Measurements from ENCODE around the gene NANOS1. TPM values are rescaled to one million over a fixed set of nuclear protein-coding genes. Genes with fewer than 3 reads are reported as not detected.
"Not testable (repeated sequence)": the region's sequence is repeated elsewhere in the genome, so short reads cannot be mapped to it uniquely, and the experiment has no call there.

The NANOS1 gene
- total RNA-seq, 1 experiment from 2014 or later, result 4.6 TPM

- intact Hi-C loops (cut with micrococcal nuclease; ENCODE audit: unreplicated experiment), result loop anchor here (10.0 kb wide), 2 partner anchors 111 to 191 kb away; no protein-coding TSS in a partner anchor
- Mint-ChIP-seq H3K27ac (ENCODE audit: unreplicated experiment) (no peak overlapping the region), H3K4me1 (ENCODE audit: low read depth, unreplicated experiment) (peaks cover 40% of the 10 kb centered on the region), H3K9me3 (ENCODE audit: low read depth, unreplicated experiment) (no peaks in the 10 kb centered on the region), H3K4me3 (ENCODE audit: low read depth, unreplicated experiment) (no peak overlapping the region), H3K36me3 (ENCODE audit: insufficient read depth, unreplicated experiment) (peaks cover 17% of the 10 kb centered on the region), H3K27me3 (ENCODE audit: unreplicated experiment) (no peaks in the 10 kb centered on the region)
- CTCF ChIA-PET, result interaction anchor here (1.0 kb wide), 1 partner anchor 19 kb away, joined by 6 read pairs; no protein-coding TSS in a partner anchor
- no peak for DNase-seq
- no TSS peak for BruUV-seq (replicated peaks)
- no peak for TF ChIP-seq CTCF (IDR thresholded peaks at IDR 0.05; ENCODE audit: unreplicated experiment)
Observed at GRCh38 chr10:119025776-119026175, 3.7 kb upstream of the NANOS1 start.

GRCh38 chr10:119026301-119027110, 3.0 kb upstream of the NANOS1 start:
- intact Hi-C loops (cut with micrococcal nuclease; ENCODE audit: unreplicated experiment), result loop anchor here (10.0 kb wide), 2 partner anchors 112 to 192 kb away; no protein-coding TSS in a partner anchor
- no peak for DNase-seq
- no peaks in the 10 kb centered on the region for H3K27me3 Mint-ChIP-seq (ENCODE audit: unreplicated experiment)
- CTCF ChIA-PET, result interaction anchor here (1.0 kb wide), 1 partner anchor 20 kb away, joined by 6 read pairs; no protein-coding TSS in a partner anchor
- H3K9me3 Mint-ChIP-seq (ENCODE audit: low read depth, unreplicated experiment), result no peaks in the 10 kb centered on the region
- no peak for TF ChIP-seq CTCF (IDR thresholded peaks at IDR 0.05; ENCODE audit: unreplicated experiment)
- peaks cover 38% of the 10 kb centered on the region for H3K4me1 Mint-ChIP-seq (ENCODE audit: low read depth, unreplicated experiment)
- H3K4me3 Mint-ChIP-seq (ENCODE audit: low read depth, unreplicated experiment), result no peak overlapping the region
- peaks cover 24% of the 10 kb centered on the region for H3K36me3 Mint-ChIP-seq (ENCODE audit: insufficient read depth, unreplicated experiment)
- BruUV-seq (replicated peaks), result no TSS peak
- H3K27ac Mint-ChIP-seq (ENCODE audit: unreplicated experiment), result no peak overlapping the region

- intact Hi-C loops (cut with micrococcal nuclease; ENCODE audit: unreplicated experiment), result loop anchor here (10.0 kb wide), 2 partner anchors 114 to 194 kb away; no protein-coding TSS in a partner anchor
- H3K36me3 Mint-ChIP-seq (ENCODE audit: insufficient read depth, unreplicated experiment), result peaks cover 32% of the 10 kb centered on the region
- H3K9me3 Mint-ChIP-seq (ENCODE audit: low read depth, unreplicated experiment); BruUV-seq (replicated peaks); DNase-seq; H3K27me3 Mint-ChIP-seq (ENCODE audit: unreplicated experiment): not testable (repeated sequence)
- CTCF ChIA-PET, result interaction anchor here (0.8 kb wide), 1 partner anchor 60 kb away, joined by 3 read pairs; no protein-coding TSS in a partner anchor
- H3K4me3 Mint-ChIP-seq (ENCODE audit: low read depth, unreplicated experiment), result peak overlapping the region; percentile 48
- peak overlapping the region; percentile 43 for H3K27ac Mint-ChIP-seq (ENCODE audit: unreplicated experiment)
- H3K4me1 Mint-ChIP-seq (ENCODE audit: low read depth, unreplicated experiment), result peaks cover 37% of the 10 kb centered on the region
Observed at GRCh38 chr10:119028445-119028899, 1.0 kb upstream of the NANOS1 start.

- no TSS peak for BruUV-seq (replicated peaks)
- Mint-ChIP-seq H3K36me3 (ENCODE audit: insufficient read depth, unreplicated experiment) (peaks cover 37% of the 10 kb centered on the region), H3K27me3 (ENCODE audit: unreplicated experiment) (no peaks in the 10 kb centered on the region), H3K27ac (ENCODE audit: unreplicated experiment) (no peak overlapping the region), H3K9me3 (ENCODE audit: low read depth, unreplicated experiment) (no peaks in the 10 kb centered on the region), H3K4me1 (ENCODE audit: low read depth, unreplicated experiment) (peaks cover 35% of the 10 kb centered on the region), H3K4me3 (ENCODE audit: low read depth, unreplicated experiment) (peak overlapping the region; percentile 46)
- peak; percentile 89 for DNase-seq
- TF ChIP-seq CTCF (IDR thresholded peaks at IDR 0.05; ENCODE audit: unreplicated experiment), result no peak
- CTCF ChIA-PET, result interaction anchor here (0.8 kb wide), 2 partner anchors 51 to 61 kb away, joined by 3 to 10 read pairs; no protein-coding TSS in a partner anchor
- intact Hi-C loops (cut with micrococcal nuclease; ENCODE audit: unreplicated experiment), result loop anchor here (10.0 kb wide), 2 partner anchors 114 to 194 kb away; no protein-coding TSS in a partner anchor
Observed at GRCh38 chr10:119028900-119029612, 458 bp upstream of the NANOS1 start.
